GM21786 (cell line): ENCODE measurements around the gene DPH1.

ENCODE experiments used
- ATAC-seq: cut with Tn5 transposase; IDR thresholded peaks from one replicate; pipeline ENCODE4 v1.9.1; 2021; ENCODE audit not compliant: unreplicated experiment

The DPH1 gene

DNA sequence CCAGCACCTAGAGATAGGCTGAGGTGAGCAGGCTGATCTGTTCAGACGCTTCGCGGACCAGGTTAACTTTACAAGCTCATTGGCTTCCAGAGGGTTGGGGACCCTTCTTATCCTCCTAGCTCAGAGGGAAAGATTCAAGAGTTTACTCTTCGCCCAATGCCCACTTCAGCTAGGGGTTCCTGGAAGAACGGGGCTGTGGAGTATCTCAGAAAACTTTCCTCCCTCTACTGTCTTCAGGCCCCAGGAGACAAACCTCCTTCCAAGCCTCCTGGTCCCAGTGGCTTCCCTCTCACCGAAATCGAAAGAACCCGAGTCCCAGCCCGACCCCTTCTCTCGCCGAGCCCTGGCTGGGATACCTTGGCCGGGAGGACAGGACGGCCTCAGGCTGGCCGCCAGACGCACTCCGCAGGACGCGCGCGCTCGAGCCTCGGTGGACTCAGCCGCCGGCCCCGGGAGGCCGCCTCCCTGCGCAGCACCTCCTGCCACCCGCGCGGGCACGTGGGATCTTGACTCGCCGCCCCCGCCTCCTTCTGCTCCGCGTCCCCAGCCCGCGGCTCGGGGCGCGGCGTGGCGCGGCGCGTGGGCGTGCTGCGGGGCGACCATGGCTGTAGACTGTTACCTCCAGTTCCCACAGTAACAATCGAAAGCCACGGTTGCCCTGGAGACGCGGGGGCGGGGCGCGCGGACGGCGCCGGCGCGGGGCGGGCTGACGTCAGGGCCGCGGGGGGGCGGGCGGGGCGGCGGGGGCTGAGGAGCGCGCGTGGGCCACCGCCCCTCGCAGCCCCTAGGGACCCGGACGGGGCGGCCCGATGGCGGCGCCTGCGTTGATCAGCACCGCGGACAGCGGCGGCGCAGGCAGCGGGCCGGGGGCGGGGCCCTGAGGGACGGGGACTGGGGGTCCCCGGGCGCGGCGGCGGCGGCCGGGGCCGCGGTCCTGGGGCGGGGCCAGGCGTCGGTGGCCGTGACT lies 19.7 kb downstream of the DPH1 start:
- ATAC-seq: peak; percentile 44

DNA sequence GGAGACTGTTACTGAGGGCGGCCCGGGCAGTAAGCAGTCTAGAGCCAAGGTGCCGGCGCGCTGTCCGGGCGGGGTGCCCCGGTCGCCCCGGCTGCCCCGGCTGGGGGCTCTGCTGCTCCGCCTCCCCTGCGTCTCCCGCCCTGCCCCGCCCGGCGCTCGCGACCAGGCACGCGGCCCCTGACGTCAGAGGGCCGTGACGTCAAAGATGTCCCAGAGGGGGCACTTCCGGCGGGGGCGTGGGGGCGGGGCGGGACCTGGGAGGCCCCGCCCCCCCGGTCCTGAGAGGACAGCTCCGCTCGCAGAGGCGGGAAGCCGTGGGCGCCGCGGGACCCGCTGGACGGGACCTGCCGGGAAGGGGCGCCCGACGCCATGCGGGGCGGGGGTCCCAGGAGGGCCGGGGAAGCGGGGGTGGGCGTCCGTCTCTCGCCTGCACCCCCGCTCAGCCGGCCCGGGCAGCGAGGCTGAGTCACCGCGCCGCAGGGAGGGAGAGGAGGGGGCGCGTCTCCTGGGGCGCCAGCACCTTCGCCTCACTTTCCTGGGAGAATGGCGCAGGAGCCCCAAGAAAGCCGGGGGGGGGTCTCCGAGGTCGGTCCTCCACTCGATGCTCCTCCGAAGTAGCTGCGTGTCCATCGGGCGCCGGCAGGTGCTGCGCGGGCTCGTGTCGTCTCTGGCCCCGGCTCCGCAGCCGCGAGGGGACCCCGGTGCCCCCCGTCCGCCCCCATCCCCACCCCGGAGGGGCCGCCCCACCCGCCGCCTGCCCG lies 20.5 kb downstream of the DPH1 start:
- peak; percentile 17 for ATAC-seq

DNA sequence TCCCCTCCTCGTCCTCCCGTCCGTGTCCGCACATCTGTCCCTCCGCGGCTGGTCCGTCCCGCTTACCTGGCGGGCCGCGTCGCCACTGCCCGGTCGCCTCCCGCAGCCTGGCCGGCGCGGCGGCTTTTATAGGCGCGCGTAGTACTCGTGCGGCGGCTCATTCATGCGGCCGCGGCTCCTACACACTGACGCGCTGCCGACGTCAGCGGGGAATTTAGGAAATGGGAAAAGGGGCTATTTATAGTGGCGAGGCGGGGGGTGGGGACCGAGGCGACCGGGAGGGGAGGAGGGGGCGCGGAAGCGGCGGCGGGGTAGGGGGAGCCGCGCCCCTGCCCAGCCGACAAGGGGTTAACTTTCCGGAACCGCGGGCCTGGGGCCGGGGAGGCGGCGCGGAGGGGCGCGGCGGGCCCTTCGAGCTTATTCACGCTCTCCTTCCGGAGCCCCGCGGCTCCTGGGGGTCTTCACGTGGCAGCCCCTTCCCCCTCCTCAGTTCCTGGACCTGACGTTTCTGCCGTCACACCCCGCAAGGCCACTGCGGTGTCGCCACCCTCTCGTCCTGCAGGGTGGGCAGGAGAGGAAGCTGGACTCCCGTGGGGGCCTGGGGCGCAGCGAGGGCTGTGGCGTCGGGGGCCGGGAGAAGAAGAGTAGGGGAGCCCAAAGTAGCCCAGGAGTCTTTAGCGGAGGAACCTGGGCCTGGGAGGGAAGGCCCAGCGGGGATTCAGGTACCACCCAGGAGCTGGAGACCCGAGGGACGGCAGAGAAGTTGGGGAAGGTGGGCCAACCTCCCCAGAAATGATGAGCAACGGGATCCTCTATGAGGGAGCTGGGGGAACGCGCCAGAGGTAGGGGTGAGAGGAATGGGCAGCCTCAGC lies 21.3 kb downstream of the DPH1 start:
- ATAC-seq: no peak

DNA sequence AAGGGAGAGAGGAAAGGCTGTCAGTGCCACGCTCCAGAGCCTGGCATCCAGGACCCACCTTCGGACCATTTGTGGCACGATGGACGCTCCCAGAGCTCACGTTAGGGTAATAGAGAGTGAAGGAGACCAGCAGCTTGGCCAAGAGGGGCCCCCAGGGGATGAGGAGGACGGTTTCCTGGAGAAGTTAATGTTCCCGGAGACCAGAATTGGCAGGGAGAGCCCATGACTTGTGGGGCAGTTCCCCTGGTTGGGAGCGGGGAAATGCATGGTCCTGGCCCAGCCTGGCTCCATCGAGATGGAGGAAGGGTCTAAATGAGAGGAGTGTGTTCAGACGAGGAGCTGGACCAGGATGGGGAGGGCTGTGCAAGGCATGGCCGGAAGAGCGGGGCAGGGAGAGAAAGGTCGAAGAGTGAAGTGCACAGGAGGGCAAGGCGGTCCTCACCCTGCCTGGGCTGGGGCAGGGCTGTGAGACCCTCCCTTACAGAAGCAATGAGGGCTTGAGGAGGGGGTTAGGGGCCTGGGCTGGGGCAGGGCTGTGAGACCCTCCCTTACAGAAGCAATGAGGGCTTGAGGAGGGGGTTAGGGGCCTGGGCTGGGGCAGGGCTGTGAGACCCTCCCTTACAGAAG lies 22.1 kb downstream of the DPH1 start:
- no peak for ATAC-seq

DNA sequence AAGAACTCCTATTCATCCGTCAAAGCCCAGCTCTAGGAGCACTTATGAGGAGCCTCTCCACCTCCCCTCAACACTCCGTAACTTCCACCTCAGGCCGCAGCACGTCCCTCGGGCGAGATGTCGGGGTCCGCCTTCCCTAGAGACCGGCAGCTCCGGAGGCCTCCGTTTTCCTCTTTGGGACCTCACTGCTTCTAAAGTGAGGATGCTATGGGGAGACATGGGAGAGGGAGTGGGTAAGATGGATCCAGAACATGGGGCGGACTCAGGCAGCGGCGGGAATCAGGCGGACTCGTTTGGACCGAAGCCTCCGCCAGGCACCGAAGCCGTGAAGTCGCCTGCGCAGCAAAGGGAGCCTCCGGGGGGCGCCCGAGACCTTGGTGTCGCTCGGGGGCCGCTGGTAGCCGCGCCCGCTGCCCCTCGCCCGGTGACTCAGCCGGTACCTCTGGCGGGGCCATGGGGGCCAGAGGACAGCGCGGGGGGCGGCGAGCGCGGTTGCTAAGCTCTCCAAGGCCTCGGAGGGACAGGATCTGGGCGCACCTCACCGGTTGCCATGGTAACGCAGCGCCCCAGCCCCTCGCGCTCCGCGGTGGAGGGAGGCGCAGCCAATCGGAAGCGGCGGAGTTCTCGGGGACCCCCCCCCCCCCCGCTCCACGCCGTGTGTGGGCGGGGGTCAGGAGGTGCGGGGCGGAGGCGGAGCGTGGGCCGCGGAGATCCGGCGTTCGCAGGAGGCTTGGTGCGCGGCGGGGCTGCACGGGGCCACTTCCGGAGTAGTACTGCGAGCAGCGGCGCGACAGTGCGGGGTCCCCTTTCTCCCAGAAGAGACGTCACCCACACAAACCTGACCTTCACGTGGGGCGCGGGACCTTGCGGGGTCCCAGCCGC lies 23.7 kb downstream of the DPH1 start:
- no peak for ATAC-seq

DNA sequence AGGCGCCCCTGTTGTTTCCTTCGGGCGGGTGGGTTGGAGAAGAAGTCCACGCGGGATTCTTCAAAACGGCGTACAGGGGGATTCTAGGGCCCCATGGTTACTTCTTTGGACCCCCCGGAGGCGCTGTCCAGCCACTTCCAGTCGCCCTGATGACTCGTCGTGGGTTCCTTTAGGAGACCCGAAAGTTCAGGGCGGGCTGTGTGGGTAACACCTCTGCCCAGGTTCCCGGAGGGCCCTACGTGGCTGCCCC lies 24.2 kb downstream of the DPH1 start:
- no peak for ATAC-seq

DNA sequence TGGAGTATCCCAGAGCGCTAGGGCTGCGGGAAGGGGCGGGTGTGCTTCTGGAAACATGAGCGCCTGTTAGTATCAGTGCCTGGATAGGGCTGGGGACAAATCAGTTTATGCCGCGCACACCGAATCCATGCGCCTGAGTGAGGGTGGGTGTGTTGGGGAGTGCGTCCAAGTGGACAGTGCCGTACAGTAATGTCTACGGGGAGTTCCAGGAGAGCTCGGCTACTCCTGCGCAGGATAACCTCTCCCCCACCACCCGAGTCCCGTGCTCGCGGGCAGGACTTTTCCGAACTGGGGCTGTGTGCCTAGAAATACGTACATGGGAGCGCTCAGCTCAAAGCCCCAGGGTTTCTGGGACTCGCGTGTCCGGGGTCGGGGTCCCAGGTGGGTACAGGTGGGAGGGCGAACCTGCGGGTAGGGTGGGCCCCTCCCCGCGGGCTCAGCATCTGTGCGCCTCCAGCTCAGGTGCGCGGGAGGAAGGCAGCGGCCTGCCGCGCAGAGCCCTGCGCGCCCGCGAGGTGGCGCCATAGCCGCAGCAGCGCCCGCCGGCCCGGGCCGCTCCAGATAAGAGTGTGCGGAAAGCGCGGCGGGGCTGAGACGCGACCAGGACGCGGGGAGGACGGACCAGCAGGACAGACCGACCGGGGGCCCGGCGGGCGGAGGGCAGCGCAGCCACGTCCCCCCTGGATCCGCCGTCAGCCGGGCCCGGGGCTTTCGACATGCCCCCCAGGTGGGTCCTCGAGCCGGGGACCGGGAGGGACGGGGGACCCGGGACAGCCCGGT lies 24.7 kb downstream of the DPH1 start, which contains the start of gene HIC1:
HIC1 (plus strand) TSS at position 592 of the 780 bp plus-strand sequence. CDS start 1,588 bp downstream, outside the sequence.
- no peak for ATAC-seq

DNA sequence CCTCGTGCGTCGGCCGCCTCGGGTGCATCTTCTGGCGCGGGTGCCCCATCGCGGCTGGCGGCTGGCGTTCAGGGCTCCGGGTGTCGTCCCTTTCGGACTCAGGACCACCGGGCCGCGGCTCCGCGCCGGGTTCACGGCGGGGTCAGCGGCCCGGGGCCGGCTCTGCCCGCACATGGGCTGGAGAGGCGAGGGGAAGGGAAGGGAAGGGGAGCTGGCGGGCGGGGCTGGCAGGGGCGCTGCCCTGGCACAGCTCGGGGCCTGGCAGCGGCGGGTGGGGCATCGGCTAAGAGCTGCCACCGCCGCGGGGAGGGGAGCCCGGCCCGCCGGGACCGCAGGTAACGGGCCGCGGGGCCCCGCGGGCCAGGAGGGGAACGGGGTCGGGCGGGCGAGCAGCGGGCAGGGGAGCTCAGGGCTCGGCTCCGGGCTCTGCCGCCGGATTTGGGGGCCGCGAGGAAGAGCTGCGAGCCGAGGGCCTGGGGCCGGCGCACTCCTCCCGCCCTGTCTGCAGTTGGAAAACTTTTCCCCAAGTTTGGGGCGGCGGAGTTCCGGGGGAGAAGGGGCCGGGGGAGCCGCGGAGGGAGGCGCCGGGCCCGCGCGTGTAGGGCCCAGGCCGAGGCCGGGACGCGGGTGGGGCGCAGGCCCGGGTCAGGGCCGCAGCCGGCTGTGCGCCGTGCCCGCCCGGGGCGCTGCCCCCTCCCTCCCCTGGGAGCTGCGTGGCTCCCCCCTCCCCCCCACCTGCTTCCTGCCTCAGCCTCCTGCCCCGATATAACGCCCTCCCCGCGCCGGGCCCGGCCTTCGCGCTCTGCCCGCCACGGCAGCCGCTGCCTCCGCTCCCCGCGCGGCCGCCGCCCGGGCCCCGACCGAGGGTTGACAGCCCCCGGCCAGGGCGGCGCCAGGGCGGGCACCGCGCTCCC lies 25.6 kb downstream of the DPH1 start:
- no peak for ATAC-seq

DNA sequence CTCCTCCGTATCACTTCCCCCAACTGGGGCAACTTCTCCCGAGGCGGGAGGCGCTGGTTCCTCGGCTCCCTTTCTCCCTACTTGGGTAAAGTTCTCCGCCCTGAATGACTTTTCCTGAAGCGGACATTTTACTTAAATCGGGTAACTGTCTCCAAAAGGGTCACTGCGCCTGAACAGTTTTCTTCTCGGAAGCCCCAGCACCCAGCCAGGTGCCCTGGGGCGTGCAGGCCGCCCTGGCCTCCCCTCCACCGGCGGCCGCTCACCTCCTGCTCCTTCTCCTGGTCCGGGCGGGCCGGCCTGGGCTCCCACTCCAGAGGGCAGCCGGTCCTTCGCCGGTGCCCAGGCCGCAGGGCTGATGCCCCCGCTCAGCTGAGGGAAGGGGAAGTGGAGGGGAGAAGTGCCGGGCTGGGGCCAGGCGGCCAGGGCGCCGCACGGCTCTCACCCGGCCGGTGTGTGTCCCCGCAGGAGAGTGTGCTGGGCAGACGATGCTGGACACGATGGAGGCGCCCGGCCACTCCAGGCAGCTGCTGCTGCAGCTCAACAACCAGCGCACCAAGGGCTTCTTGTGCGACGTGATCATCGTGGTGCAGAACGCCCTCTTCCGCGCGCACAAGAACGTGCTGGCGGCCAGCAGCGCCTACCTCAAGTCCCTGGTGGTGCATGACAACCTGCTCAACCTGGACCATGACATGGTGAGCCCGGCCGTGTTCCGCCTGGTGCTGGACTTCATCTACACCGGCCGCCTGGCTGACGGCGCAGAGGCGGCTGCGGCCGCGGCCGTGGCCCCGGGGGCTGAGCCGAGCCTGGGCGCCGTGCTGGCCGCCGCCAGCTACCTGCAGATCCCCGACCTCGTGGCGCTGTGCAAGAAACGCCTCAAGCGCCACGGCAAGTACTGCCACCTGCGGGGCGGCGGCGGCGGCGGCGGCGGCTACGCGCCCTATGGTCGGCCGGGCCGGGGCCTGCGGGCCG lies 26.5 kb downstream of the DPH1 start:
- no peak for ATAC-seq

DNA sequence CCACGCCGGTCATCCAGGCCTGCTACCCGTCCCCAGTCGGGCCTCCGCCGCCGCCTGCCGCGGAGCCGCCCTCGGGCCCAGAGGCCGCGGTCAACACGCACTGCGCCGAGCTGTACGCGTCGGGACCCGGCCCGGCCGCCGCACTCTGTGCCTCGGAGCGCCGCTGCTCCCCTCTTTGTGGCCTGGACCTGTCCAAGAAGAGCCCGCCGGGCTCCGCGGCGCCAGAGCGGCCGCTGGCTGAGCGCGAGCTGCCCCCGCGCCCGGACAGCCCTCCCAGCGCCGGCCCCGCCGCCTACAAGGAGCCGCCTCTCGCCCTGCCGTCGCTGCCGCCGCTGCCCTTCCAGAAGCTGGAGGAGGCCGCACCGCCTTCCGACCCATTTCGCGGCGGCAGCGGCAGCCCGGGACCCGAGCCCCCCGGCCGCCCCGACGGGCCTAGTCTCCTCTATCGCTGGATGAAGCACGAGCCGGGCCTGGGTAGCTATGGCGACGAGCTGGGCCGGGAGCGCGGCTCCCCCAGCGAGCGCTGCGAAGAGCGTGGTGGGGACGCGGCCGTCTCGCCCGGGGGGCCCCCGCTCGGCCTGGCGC lies 27.3 kb downstream of the DPH1 start:
- no peak for ATAC-seq

DNA sequence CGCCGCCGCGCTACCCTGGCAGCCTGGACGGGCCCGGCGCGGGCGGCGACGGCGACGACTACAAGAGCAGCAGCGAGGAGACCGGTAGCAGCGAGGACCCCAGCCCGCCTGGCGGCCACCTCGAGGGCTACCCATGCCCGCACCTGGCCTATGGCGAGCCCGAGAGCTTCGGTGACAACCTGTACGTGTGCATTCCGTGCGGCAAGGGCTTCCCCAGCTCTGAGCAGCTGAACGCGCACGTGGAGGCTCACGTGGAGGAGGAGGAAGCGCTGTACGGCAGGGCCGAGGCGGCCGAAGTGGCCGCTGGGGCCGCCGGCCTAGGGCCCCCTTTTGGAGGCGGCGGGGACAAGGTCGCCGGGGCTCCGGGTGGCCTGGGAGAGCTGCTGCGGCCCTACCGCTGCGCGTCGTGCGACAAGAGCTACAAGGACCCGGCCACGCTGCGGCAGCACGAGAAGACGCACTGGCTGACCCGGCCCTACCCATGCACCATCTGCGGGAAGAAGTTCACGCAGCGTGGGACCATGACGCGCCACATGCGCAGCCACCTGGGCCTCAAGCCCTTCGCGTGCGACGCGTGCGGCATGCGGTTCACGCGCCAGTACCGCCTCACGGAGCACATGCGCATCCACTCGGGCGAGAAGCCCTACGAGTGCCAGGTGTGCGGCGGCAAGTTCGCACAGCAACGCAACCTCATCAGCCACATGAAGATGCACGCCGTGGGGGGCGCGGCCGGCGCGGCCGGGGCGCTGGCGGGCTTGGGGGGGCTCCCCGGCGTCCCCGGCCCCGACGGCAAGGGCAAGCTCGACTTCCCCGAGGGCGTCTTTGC lies 28.0 kb downstream of the DPH1 start:
- ATAC-seq: no peak

DNA sequence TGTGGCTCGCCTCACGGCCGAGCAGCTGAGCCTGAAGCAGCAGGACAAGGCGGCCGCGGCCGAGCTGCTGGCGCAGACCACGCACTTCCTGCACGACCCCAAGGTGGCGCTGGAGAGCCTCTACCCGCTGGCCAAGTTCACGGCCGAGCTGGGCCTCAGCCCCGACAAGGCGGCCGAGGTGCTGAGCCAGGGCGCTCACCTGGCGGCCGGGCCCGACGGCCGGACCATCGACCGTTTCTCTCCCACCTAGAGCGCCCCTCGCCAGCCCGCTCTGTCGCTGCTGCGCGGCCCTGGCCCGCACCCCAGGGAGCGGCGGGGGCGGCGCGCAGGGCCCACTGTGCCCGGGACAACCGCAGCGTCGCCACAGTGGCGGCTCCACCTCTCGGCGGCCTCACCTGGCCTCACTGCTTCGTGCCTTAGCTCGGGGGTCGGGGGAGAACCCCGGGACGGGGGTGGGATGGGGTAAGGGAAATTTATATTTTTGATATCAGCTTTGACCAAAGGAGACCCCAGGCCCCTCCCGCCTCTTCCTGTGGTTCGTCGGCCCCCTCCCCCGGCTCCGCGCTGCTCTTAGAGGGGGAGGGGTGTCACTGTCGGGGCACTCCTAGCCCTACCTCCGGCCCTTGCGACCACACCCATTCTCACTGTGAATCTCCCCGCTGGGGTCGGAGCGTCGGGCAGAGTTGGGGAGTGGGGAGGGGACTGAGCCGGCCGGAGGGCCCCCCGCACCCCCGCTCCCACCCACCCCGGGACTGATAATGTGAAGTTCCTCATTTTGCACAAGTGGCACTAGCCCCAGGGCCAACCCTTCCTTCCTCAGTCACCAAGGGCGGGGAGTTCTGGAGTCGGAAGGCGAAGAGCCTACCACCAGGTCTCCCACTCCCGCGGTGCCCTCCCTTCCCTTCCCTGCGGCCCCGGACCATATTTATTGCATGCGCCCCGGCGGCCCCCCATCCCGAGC lies 28.9 kb downstream of the DPH1 start:
- no peak for ATAC-seq

DNA sequence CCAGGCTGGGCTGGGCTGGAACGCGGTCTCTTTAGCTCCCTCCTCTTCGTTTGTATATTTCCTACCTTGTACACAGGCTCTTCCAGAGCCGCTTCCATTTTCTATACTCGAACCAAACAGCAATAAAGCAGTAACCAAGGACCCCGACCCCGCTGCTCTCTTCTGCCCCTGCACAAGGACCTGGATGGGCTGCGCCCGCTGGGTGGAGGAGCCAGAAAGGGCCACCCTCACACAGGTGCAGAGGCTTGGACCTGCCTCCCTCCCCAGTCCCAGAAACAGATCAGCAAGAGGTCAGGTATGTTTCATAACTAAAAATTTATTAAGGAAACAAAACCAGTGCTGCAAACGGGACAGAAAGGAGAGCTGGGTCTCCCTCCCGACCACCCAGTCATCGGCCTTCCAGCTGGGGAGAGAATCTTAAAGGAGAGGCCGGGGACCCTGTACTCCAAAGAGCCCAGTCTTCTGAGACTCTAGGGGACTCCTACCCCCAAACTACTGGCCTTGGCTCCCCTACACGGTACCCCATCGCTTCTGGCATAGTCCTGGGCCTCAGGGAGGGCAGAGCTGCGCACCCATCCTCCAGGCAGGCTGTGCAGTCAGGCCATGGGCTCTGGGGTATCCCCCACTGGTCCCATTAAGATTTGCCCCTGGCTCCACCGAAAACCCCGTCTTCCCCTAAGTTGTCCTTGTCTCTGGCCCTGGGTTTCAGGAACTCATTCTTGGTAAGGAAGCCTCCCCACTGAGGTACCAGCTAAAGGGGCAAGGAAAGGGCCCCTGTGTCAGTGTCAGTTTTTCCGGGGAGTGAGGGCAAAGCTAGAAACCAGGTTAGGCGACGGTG lies 29.8 kb downstream of the DPH1 start:
- ATAC-seq: no peak

DNA sequence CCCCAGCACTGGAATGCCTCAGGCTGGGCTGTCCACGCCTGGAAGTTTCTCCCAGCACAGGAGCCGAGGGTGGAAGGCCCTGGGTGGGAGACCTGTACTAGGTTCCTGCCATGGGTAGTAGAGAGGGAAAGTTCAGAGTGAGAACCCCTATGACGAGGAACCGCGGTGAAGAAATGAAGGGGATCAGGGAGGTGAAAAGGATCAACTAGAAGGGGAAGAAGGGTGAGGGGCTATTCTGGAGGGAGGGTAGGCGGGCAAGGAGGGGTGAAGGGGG lies 30.4 kb downstream of the DPH1 start:
- no peak for ATAC-seq
